CD4-positive, alpha-beta T cell (primary cell): ENCODE data around the gene PCSK4. TPM values are rescaled to one million over a fixed set of nuclear protein-coding genes. Genes with fewer than 3 reads are reported as not detected.
"Not testable (repeated sequence)": the region's sequence is repeated elsewhere in the genome, so short reads cannot be mapped to it uniquely, and the experiment has no call there.

Experiments used
- ATAC-seq: fragments of 200-7000 bp; cut with Tn5 transposase; one replicate; pipeline ENCODE4 v1.10.0; 2022; ENCODE audit warnings: mild to moderate bottlenecking; ENCODE audit not compliant: poor library complexity
- CTCF ChIA-PET: fragments of 350-600 bp; sonication (Branson Sonifier 250); formaldehyde crosslinking; loops from one replicate; lab custom pipeline; 2021; ENCODE audit warnings: antibody characterized with exemption, inconsistent platforms; lab: Charles Lee
- POLR2A ChIA-PET: fragments of 350-600 bp; sonication (Branson Sonifier 250); formaldehyde crosslinking; loops from one replicate; lab custom pipeline; 2021; ENCODE audit warnings: antibody characterized with exemption, inconsistent platforms; lab: Charles Lee
- DNase-seq, 14 experiments: peaks; one replicate each; pipeline ENCODE4 v3.0.0-alpha.2; 2013 to 2020; ENCODE audit warnings: mixed read lengths in 2 of 14
- H3K27ac ChIP-seq, 2 donors: one replicate each; pipeline versions ENCODE4 v1.5.1 to v1.7.0; 2013; ENCODE audit warnings: low read length in 2 of 2, low read depth in 1 of 2, mild to moderate bottlenecking in 1 of 2
- H3K27me3 ChIP-seq, 2 experiments: 1 replicate in 1 of 2; 2 replicates in 1 of 2; pipeline versions ENCODE4 v1.6.1 to v1.7.0; 2013; ENCODE audit warnings: low read length in 2 of 2, control low read depth in 1 of 2, mild to moderate bottlenecking in 1 of 2, moderate library complexity in 1 of 2; ENCODE audit not compliant: insufficient read depth in 2 of 2, control insufficient read depth in 1 of 2
- H3K36me3 ChIP-seq: one replicate; pipeline ENCODE4 v1.6.1; 2013; ENCODE audit warnings: low read length, control low read depth; ENCODE audit not compliant: insufficient read depth
- H3K4me1 ChIP-seq: one replicate; pipeline ENCODE4 v1.6.1; 2013; ENCODE audit warnings: low read length, control low read depth; ENCODE audit not compliant: insufficient read depth
- H3K4me3 ChIP-seq: one replicate; pipeline ENCODE4 v1.5.1; 2013; ENCODE audit warnings: mild to moderate bottlenecking, low read length, moderate library complexity
- H3K9me3 ChIP-seq, 2 experiments: 1 replicate in 1 of 2; 2 replicates in 1 of 2; pipeline versions ENCODE4 v1.6.1 to v1.7.0; 2013; ENCODE audit warnings: low read length in 2 of 2, mild to moderate bottlenecking in 2 of 2, control low read depth in 1 of 2, moderate library complexity in 1 of 2; ENCODE audit not compliant: control insufficient read depth in 1 of 2, insufficient read depth in 1 of 2
- H3K27ac Mint-ChIP-seq: one replicate; pipeline ENCODE4 v1.8.0; 2020; ENCODE audit warnings: mixed read lengths
- H3K27me3 Mint-ChIP-seq: one replicate; pipeline ENCODE4 v1.8.0; 2021; ENCODE audit warnings: mixed read lengths
- H3K36me3 Mint-ChIP-seq: one replicate; pipeline ENCODE4 v1.8.0; 2021; ENCODE audit warnings: low read depth, mixed read lengths
- H3K4me1 Mint-ChIP-seq: one replicate; pipeline ENCODE4 v1.8.0; 2021; ENCODE audit warnings: low read depth, mixed read lengths
- H3K4me3 Mint-ChIP-seq: one replicate; pipeline ENCODE4 v1.8.0; 2020; ENCODE audit warnings: mild to moderate bottlenecking, mixed read lengths
- H3K9me3 Mint-ChIP-seq: one replicate; pipeline ENCODE4 v1.8.0; 2020; ENCODE audit warnings: mixed read lengths
- intact Hi-C, 2 experiments: fragments of 100-400 bp; cut with DNase I in 1 of 2; cut with micrococcal nuclease in 1 of 2; formaldehyde crosslinking; loops; one replicate each; pipeline versions ENCODE4 v1.15.1 to v1.9.0; 2023 to 2025; cut with DNase I, micrococcal nuclease
- total RNA-seq, 174 experiments: library from RNA in 2 of 174; stranded (reverse) in 2 of 174; gene quantifications; one replicate each; pipeline ENCODE4 v1.2.3 and lab custom pipeline; 2021 to 2026
- TF ChIP-seq, protein P1 (sequence below): fragments of 200-600 bp; IDR thresholded peaks from one replicate; pipeline ENCODE4 v1.8.0; 2022; ENCODE audit warnings: antibody characterized with exemption, mild to moderate bottlenecking

PCSK4 gene
- total RNA-seq, 2 experiments from 2014 or later: 4.2 to 5.2 TPM

DNA sequence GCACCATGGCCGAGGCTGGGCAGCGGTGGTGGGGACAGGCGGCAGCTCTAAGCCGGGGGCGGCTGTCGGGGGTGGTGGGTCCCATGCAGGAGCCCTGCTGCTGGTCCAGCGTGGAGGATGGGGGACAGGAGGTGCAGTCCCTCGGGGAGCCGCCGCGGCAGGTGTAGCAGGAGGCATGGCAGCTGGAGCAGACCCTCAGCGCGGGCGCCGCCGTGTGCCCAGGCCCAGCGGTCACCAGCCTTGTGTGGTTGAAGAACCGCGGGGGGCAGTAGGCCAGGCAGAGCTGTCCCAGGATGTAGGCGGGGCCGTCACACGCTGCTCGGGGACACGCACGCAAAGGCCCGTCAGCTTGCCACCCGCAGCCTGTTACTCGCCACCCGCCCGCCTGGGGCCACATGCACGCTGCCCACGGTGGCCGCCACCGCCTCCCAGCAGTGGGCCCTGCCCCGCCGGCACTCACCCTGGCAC lies 8.2 kb downstream of the PCSK4 start:
- TF ChIP-seq, protein P1, sequence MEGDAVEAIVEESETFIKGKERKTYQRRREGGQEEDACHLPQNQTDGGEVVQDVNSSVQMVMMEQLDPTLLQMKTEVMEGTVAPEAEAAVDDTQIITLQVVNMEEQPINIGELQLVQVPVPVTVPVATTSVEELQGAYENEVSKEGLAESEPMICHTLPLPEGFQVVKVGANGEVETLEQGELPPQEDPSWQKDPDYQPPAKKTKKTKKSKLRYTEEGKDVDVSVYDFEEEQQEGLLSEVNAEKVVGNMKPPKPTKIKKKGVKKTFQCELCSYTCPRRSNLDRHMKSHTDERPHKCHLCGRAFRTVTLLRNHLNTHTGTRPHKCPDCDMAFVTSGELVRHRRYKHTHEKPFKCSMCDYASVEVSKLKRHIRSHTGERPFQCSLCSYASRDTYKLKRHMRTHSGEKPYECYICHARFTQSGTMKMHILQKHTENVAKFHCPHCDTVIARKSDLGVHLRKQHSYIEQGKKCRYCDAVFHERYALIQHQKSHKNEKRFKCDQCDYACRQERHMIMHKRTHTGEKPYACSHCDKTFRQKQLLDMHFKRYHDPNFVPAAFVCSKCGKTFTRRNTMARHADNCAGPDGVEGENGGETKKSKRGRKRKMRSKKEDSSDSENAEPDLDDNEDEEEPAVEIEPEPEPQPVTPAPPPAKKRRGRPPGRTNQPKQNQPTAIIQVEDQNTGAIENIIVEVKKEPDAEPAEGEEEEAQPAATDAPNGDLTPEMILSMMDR: no peak
- POLR2A ChIA-PET: no interaction called here
- no peaks in the 10 kb centered on the region for H3K27me3 ChIP-seq
- no peak overlapping the region for H3K27ac Mint-ChIP-seq
- H3K9me3 Mint-ChIP-seq: no peaks in the 10 kb centered on the region
- no peaks in the 10 kb centered on the region for H3K27me3 Mint-ChIP-seq
- H3K36me3 ChIP-seq: peaks cover 6% of the 10 kb centered on the region
- no peak for ATAC-seq
- CTCF ChIA-PET: no interaction called here
- no peak overlapping the region for H3K4me3 ChIP-seq
- H3K4me1 ChIP-seq: peaks cover 23% of the 10 kb centered on the region
- no peaks in the 10 kb centered on the region for H3K9me3 ChIP-seq
- no peak overlapping the region for H3K4me3 Mint-ChIP-seq
- H3K27ac ChIP-seq: no peak overlapping the region
- H3K4me1 Mint-ChIP-seq: peaks cover 18% of the 10 kb centered on the region
- no peak for DNase-seq
- H3K36me3 Mint-ChIP-seq: peaks cover 6% of the 10 kb centered on the region
- intact Hi-C loops: no loop called here

DNA sequence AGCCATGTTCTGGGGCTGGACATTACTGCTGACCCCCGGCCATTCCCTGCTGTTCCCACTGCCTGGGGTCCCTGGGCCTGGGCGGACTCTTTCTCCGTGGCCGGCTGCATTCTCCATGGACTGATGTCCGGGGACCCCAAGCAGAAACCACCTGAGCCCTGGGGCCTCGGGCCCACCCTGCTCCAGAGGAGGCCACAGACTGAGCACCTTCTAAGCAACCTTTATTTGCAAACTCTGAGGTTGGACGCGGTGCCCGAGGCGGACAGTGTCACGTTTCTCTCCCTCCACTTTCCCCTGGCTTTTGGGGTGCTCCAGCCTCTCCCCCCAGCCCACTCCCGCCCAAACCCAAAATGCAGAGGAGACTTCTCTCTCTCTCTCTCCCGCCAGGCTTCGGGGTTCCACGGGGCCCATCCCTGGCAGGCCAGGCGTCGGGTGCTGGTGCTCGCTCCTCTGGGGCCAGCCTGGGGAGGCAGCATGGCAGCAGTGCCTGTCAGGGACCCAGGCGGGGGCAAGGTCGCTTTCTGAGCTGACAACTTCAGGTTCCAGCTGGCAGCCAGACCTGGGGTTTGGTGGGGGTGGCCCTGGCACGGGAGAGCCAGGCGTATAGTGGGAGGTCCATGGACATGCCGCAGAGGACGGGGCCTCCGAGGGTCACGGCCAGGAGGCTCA lies 8.8 kb downstream of the PCSK4 start:
- CTCF ChIA-PET: no interaction called here
- POLR2A ChIA-PET: no interaction called here

DNA sequence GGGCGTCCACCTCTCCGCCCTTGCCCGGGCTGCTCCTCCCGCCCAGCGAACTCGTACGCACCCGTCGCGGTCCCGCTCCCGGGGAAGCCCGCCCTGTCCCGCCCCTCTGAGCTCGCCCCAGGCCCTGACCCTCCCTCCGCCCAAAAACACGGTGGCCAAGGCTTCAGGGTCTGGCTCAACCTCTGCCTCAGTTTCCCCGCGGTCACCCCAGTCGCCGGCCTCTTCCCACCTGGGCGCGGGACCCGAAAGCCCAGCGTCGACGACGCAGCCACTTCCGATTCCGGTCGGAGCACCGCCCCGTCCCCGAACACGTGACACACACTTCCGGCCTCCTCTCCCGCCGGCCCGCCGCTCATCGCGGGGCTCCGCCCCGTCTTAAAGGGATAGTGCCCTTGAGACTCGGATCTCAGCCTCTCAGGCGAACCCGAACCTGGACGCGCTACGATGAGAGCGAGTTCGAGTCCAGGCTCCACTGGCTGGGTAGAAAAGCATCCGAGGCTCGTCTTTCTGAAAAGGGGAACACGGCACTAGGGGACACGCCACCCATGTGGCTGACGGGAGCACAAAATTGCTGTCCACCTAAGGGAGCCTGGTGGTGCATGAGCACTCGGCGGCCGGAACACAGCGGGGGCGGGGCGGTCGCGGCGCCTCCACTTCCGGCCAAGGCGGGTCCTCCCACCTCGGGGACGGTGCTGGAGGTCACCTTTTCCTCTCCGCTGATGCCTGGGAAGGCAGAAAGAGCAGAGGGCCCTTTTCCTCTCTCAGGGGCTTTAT lies 11.0 kb downstream of the PCSK4 start, which contains the start of gene C19orf25:
Gene C19orf25, minus strand, starts transcription at position 282 of the 774 bp plus-strand sequence. CDS start 312 bp downstream, outside the sequence.
- H3K4me3 ChIP-seq: peak within 1 kb of the TSS; percentile 91
- ChIA-PET CTCF (no interaction called here), POLR2A (interaction anchor here (1.0 kb wide), 1 partner anchor 9 kb away, joined by 3 read pairs; no protein-coding TSS in a partner anchor)
- H3K4me3 Mint-ChIP-seq: peak within 1 kb of the TSS; percentile 96
- H3K27ac Mint-ChIP-seq: peak within 1 kb of the TSS; percentile 86
- TF ChIP-seq, protein P1: no peak
- H3K9me3 Mint-ChIP-seq: no peaks in the 10 kb centered on the region
- H3K27me3 ChIP-seq: no peaks in the 10 kb centered on the region
- peak within 1 kb of the TSS; percentile 59 to 80 for H3K27ac ChIP-seq
- DNase-seq (peak; percentile 82 to 95 (median 89)), ATAC-seq (peak; percentile 96)
- no peaks in the 10 kb centered on the region for H3K9me3 ChIP-seq
- intact Hi-C loops: loop anchor here (1.0 to 10.0 kb wide), 6 partner anchors 9 to 204 kb away; partner anchors contain the start of genes ADAMTSL5 (in 1 of the 2), FAM174C (in 1 of the 2), NDUFS7 (in 1 of the 2) and PCSK4 (in 1 of the 2)
- H3K36me3 Mint-ChIP-seq: peaks cover 11% of the 10 kb centered on the region
- no peaks in the 10 kb centered on the region for H3K27me3 Mint-ChIP-seq
- H3K4me1 ChIP-seq: peaks cover 23% of the 10 kb centered on the region
- H3K4me1 Mint-ChIP-seq: peaks cover 18% of the 10 kb centered on the region
- H3K36me3 ChIP-seq: peaks cover 14% of the 10 kb centered on the region

More for the DNA sequence above, 8.8 kb downstream of the PCSK4 start:
- DNase-seq: no peak
- no peak overlapping the region for H3K4me3 Mint-ChIP-seq
- H3K27me3 ChIP-seq: no peaks in the 10 kb centered on the region
- no peak for ATAC-seq
- peaks cover 6% of the 10 kb centered on the region for H3K36me3 Mint-ChIP-seq
- peaks cover 6% of the 10 kb centered on the region for H3K36me3 ChIP-seq
- H3K27ac ChIP-seq: no peak overlapping the region
- H3K9me3 ChIP-seq: no peaks in the 10 kb centered on the region
- TF ChIP-seq, protein P1: no peak
- intact Hi-C loops: no loop called here
- H3K27me3 Mint-ChIP-seq: no peaks in the 10 kb centered on the region
- peaks cover 18% of the 10 kb centered on the region for H3K4me1 Mint-ChIP-seq
- H3K9me3 Mint-ChIP-seq: no peaks in the 10 kb centered on the region
- H3K27ac Mint-ChIP-seq: no peak overlapping the region
- peaks cover 23% of the 10 kb centered on the region for H3K4me1 ChIP-seq
- H3K4me3 ChIP-seq: no peak overlapping the region

DNA sequence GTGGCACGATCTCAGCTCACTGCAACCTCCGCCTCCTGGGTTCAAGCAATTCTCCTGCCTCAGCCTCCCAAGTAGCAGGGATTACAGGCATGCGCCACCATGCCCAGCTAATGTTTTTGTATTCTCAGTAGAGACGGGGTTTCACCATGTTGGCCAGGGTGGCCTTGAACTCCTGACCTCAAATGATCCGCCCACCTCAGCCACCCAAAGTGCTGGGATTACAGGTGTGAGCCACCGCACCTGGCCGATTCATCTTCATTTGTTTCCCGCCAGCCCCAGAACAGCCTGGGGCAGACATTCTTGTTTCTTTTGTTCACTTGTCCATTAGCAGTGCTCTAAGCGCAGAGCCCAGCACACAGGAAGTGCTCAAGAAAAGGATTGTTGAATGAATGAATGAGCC lies 13.1 kb downstream of the PCSK4 start:
- intact Hi-C loops: loop anchor here in 1 of 2 experiments (5.0 to 10.0 kb wide), 2 partner anchors 35 to 202 kb away; partner anchors contain the start of genes ADAMTSL5 and FAM174C
- CTCF ChIA-PET: interaction anchor here (1.2 kb wide), 1 partner anchor 32 kb away, joined by 5 read pairs; no protein-coding TSS in a partner anchor
- not testable (repeated sequence) for H3K27me3 Mint-ChIP-seq, H3K27ac ChIP-seq, H3K9me3 Mint-ChIP-seq, DNase-seq, H3K4me3 ChIP-seq, H3K27me3 ChIP-seq, H3K9me3 ChIP-seq, H3K27ac Mint-ChIP-seq, ATAC-seq
- Histone ChIP-seq H3K4me1 (peaks cover 32% of the 10 kb centered on the region), H3K36me3 (peaks cover 14% of the 10 kb centered on the region)
- H3K4me1 Mint-ChIP-seq: peaks cover 24% of the 10 kb centered on the region
- POLR2A ChIA-PET: interaction anchor here (0.8 kb wide), 1 partner anchor 14 kb away, joined by 3 read pairs; the partner anchor contains the start of gene REEP6
- H3K36me3 Mint-ChIP-seq: peaks cover 11% of the 10 kb centered on the region
- peak overlapping the region; percentile 78 for H3K4me3 Mint-ChIP-seq
